H1 (cell line): ENCODE results near the gene POLR2L. TPM values are rescaled to one million over a fixed set of nuclear protein-coding genes. Genes with fewer than 3 reads are reported as not detected.

Experiments
- ASH2L ChIP-seq: fragments of 200-600, 300-600 bp; sonication (generic); IDR thresholded peaks from one replicate; pipeline ENCODE4 v1.7.1; 2017; ENCODE audit warnings: low read length
- BACH1 ChIP-seq: IDR thresholded peaks from 2 replicates; pipeline ENCODE4 v1.6.1; 2012; ENCODE audit warnings: low read length, improper control_type of control experiment
- BRCA1 ChIP-seq: IDR thresholded peaks from 2 replicates; pipeline ENCODE4 v1.6.1; 2012; ENCODE audit warnings: low read depth, low read length, improper control_type of control experiment
- CTCF ChIP-seq, 3 experiments: IDR thresholded peaks; 1 replicate in 2 of 3; 2 replicates in 1 of 3; pipeline versions ENCODE4 v1.5.1 to v1.6.1; 2011; ENCODE audit warnings: low read length in 3 of 3, mild to moderate bottlenecking in 3 of 3, inconsistent platforms in 2 of 3, low read depth in 1 of 3, moderate library complexity in 1 of 3; ENCODE audit not compliant: insufficient read depth in 1 of 3; ENCODE audit errors: control extremely low read depth in 1 of 3
- KDM4A ChIP-seq: IDR thresholded peaks from one replicate; pipeline ENCODE4 v1.7.1; 2012; ENCODE audit warnings: low read depth, mild to moderate bottlenecking, moderate library complexity, low read length, inconsistent platforms; ENCODE audit not compliant: severe bottlenecking
- MAX ChIP-seq: IDR thresholded peaks from 2 replicates; pipeline ENCODE4 v1.6.1; 2012; ENCODE audit warnings: inconsistent platforms
- SP1 ChIP-seq: IDR thresholded peaks from 2 replicates; pipeline ENCODE4 v1.6.1; 2011; ENCODE audit warnings: low read depth, low read length
- TBP ChIP-seq: IDR thresholded peaks from 2 replicates; pipeline ENCODE4 v1.6.1; 2011; ENCODE audit warnings: low read depth, low read length, improper control_type of control experiment
- YY1 ChIP-seq: IDR thresholded peaks from 2 replicates; pipeline ENCODE4 v1.6.1; 2011; ENCODE audit warnings: low read depth, mild to moderate bottlenecking, low read length
- polyA plus RNA-seq, 7 experiments: library from polyadenylated mRNA; depleted of rRNA in 3 of 7; stranded (reverse) in 5 of 7; unstranded in 2 of 7; fragments of >200 nt in 5 of 7; fragments of 200-250 nt in 2 of 7; gene quantifications; 1 replicate in 5 of 7; 2 replicates in 1 of 7; 4 replicates in 1 of 7; pipeline versions ENCODE4 v1.2.1 to v1.2.3, GENCODE V29; 2011 to 2013; ENCODE audit warnings: missing spikeins in 2 of 7, mixed read lengths in 2 of 7
- total RNA-seq: library from RNA; stranded (reverse); fragmentation: NEBNext Ultra II Directional; extraction: Animal tissue kit (Norgen Biotek cat#: 25700); gene quantifications from 2 replicates; pipeline ENCODE4 v1.2.1, GENCODE V29; 2021

Gene POLR2L
- total and polyA plus RNA-seq, 2 of the 8 experiments (the other 6 are each of a cell fraction or from before 2014, with no cell fraction given), result 140 to 151 TPM

GRCh38 chr11:832529-833113, 9.7 kb downstream of the POLR2L start, which contains the start of gene CD151 (continued):
- TF ChIP-seq BACH1 (no peak; the same call in 1 of the 2 replicates), CTCF (IDR thresholded peaks at IDR 0.05; ENCODE audit: control extremely low read depth in 1 of 3, insufficient read depth in 1 of 3, low read depth in 1 of 3, low read length in 3 of 3) (peak in 1 of 3 experiments; percentile 4; a peak in 1 of 4 replicates), MAX (peak; percentile 4; the same call in 1 of the 2 replicates), ASH2L (peak; percentile 2), BRCA1 (no peak), TBP (peak; percentile 33; the same call in 1 of the 2 replicates), SP1 (no peak), KDM4A (peak; percentile 38), YY1 (0 out of 2 replicates have a peak, but pooled peaks have one; percentile 10)
